Coronary artery (tissue), 2 donors: ENCODE results near the gene DUSP2.
"Not testable (repeated sequence)": the region's sequence is repeated elsewhere in the genome, so short reads cannot be mapped to it uniquely, and the experiment has no call there.

Experiments used
- DNase-seq: peaks from one replicate; pipeline ENCODE4 v3.0.0-alpha.2; 2017; ENCODE audit warnings: low spot score
- H3K27ac ChIP-seq, 2 donors: fragments of 200-600 bp; sonication (generic); one replicate each; pipeline ENCODE4 v1.5.1; 2016 to 2019
- H3K4me3 ChIP-seq: fragments of 200-600 bp; sonication (generic); 2 replicates; pipeline ENCODE4 v1.5.1; 2016; ENCODE audit warnings: mild to moderate bottlenecking, moderate library complexity
- CTCF ChIP-seq: fragments of 200-600 bp; sonication (generic); IDR thresholded peaks from one replicate; pipeline ENCODE4 v1.5.1; 2019; ENCODE audit warnings: antibody characterized with exemption

The DUSP2 gene

DNA sequence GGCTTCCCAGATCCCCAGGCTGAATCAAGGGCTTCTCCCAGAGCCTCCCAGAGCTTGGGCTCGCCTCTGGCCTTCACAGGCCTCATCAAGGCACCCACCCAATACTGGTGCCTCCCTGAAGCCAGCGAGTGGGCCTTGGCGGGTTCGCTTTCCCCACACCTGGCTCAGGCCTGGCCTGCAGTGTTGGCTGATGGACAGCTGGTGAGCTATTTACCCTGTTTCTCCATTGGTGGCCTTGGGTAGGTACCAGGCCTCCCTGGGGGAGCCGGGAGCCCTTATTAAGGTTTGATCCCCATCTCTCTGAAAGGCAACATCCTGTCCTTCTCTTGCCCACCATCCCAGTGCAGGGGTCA lies 18.2 kb upstream of the DUSP2 start:
- Histone ChIP-seq H3K27ac (no peak overlapping the region), H3K4me3 (no peak overlapping the region)
- DNase-seq: no peak
- no peak for TF ChIP-seq CTCF

DNA sequence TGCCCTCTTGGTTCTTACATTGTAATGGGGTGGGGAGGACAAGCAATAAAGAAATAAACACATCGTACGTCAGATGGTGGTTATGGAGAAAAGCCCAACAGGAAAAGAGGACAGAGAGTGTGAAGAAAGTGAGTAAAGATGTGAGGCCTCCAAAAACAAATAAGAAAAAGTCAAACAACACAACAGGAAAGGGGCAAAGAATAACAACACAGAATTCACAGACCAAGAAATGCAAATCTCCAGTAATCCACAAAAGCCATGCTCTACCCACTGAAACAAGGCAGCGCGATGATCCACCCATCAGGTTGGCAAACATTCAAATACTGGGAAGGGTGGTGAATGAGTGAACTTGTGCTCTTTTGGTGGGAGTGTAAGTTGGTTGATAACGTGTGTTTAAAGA lies 16.7 kb upstream of the DUSP2 start:
- no peak for DNase-seq
- Histone ChIP-seq H3K27ac (no peak overlapping the region), H3K4me3 (no peak overlapping the region)
- no peak for TF ChIP-seq CTCF

GRCh38 chr2:96160366-96160765 lies 15.1 kb upstream of the DUSP2 start:
- H3K4me3 ChIP-seq, DNase-seq, H3K27ac ChIP-seq: not testable (repeated sequence)

GRCh38 chr2:96159084-96159830 lies 14.0 kb upstream of the DUSP2 start:
- Histone ChIP-seq H3K4me3 (no peak overlapping the region), H3K27ac (no peak overlapping the region)
- no peak for DNase-seq
- no peak for TF ChIP-seq CTCF

GRCh38 chr2:96158554-96158940 lies 13.3 kb upstream of the DUSP2 start:
- no peak for DNase-seq
- TF ChIP-seq CTCF: no peak
- Histone ChIP-seq H3K4me3 (no peak overlapping the region), H3K27ac (no peak overlapping the region)

DNA sequence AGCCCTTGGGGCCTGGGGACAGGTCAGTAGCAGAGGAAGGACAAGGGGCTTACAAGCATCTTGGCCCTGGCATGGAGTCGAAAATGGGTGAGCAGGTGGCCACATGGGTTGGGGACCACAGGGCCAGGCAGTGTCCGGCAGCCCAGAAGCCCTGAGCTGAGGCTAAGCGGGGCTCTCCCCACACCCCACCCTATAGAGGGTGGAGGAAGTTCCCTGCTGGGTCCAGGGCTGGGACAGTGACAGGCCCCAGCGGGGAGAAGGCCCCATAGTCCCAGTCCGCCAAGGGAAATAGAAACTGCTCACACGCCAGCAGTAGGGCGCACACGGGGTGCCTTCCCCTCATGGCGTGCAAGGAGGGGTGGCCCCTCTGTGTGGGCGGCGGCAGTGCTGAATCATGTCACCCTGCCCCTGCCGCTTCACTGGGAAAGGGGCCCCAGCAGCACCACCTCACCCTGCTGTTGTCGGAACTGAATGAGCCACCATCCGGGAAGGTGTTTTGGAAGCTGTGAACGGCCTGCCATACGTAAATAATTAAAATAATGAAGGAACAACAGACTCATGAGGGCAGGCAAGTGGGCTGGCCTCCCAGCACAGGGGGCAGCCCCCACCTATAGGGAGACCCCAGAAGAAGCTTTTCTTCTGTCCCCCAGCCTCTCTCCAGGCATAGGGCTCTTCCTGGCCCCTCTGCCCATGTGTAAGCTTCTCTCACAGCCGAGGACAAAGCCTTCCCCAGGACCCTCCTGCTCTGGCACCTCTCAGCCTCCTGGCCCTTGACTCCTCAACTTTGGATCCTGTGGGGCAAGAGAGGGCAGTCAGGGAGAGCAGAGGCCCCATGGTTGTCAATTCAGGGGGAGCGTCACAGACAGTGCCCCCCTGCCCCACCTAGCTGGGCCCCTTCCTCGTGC lies 12.7 kb upstream of the DUSP2 start:
- no peak for DNase-seq
- Histone ChIP-seq H3K27ac (no peak overlapping the region), H3K4me3 (no peak overlapping the region)
- no peak for TF ChIP-seq CTCF

DNA sequence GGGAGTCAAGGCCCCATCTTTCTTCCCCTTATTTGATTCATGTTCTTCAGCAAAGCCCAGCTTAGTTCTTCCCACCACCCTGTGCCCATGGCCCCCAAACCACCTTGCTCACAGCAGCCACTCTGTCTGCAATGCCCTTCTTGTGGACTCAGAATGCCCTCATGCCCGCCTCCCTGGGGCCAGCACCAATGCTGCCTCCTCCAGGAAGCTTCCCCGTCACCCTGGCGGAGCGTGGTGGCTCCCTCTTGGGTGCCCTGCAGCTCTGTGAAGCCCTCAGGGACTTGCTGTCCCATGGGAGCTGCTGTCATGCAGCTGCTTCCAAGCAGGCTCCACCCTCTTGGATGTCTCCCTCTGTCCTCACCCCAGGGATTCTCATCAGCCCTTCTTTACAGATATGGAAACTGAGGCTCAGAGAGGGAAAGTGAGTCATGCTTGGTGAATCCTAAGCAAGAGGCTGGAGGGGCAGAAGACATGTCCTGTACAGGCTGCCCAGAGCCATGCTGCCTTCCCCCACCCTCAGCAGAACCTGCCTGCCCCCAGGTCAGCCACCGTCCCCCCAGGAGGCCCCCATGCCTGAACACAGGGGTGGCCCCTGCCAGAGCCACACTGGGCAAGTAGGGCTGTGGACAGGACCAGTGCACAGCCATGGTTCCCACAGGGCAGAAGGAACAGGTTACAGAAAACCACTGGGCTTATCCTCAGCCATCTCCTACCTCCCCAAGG lies 11.8 kb upstream of the DUSP2 start:
- DNase-seq: no peak
- no peak for TF ChIP-seq CTCF
- no peak overlapping the region for H3K27ac ChIP-seq

More for the DNA sequence above, 11.8 kb upstream of the DUSP2 start:
- H3K4me3 ChIP-seq: no peak overlapping the region
